Measurements from ENCODE around the gene TBC1D2.

- TF ChIP-seq CTCF (conservative IDR thresholded peaks at IDR 0.05 in 1 of 2, IDR thresholded peaks at IDR 0.05 in 1 of 2; ENCODE audit: low read depth in 1 of 2, low read length in 2 of 2) = no peak
- no peak for TF ChIP-seq EZH2 (IDR thresholded peaks at IDR 0.05; ENCODE audit: low read length, missing control alignments)
Observed at GRCh38 chr9:98254228-98255060, 1.0 kb downstream of the TBC1D2 start.

Data from fibroblast of lung (primary cell).